G401.6 (cell line): ENCODE results near the gene CREB5.

Experiments
- FAIRE-seq: peaks from 2 replicates; lab custom pipeline; 2012; peaks lifted over from hg19 to GRCh38; lab: Jason Lieb, UNC

The CREB5 gene

DNA sequence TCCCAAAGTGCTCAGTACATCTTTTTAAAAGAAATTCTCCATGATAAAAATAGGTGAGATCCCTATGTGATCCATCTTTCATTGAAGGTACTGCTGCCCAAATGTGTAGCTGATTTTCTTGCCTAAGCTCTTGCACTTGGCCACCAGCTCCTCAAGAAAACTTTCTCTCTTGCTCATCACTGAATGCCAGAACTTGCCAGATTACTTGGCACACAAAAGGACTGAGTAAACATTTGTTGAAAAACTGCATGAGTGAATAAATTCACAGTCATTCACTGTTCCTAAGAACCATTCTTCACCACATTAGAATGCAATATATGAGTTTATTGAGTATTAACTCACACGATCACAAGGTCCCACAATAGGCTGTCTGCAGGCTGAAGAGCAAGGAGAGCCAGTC, 445.9 kb downstream of the CREB5 start:
- no peak for FAIRE-seq

DNA sequence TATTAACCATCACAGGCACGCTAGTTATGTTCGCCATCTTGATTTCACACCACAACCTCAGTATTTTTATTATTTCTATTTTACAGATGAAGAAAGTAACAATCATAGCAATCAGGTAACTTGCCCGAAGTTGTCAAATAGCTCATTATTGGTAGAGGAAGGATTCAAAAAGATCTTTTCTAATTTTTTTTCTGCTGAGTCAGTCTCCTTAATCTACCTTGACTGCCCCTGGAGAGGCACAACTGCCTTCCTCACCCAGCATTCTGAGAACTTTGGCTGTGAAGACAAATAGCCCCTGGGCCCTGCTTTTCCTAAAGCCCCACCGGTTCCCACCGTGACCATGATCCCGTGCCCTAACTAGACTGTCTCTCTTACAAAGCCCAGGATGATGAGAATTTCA, 446.6 kb downstream of the CREB5 start:
- FAIRE-seq: no peak

DNA sequence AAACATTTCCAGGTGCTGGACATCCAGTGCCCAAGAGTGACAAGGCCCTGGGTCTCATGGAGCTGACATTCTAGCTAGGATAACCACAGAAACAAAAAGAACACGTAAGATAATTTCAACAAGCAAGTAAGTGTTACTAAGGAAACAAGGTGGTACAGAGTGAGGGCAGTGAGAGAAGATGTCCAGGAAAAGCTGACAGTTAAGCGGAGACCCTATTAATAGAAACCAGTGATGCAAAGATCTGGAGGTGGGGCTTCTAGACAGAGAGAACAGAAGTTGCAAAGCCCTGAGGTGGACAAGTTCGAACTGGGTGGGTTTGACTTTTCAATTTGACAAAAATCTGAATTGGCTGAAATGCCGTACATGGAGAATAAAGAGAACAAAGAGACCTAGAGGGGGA, 449.5 kb downstream of the CREB5 start:
- FAIRE-seq: no peak

DNA sequence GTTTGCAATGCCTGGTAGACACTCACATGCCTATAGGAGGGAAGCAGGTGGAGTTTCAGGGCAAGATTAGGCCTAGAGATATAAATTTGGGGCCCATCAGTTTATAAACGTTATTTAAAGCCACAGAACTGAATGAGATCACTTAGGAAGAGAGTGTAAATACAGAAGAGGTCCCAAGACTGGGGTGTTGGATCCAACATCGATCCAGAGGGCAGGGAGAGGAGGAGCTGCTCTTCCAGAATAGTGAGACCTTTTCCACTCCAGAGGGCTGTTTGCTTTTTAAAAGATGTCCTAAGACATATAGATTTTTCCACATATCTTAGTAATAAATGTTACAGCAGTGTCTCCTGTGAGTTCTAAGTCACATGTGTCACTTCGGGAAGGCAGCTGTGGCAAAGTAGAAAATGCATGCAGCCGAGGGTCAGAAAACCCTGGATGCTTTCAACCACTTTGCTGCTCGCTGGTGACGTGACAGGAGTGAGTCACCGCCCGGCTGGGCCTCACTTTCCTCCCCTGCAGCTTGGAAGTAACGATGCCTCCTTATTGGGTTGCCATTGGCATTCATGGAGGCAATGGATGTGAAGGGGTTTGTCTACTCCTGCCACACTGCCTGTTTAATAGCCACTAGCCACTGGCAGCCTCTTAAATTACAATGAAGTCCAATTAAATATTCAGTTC, 450.4 kb downstream of the CREB5 start:
- no peak for FAIRE-seq

DNA sequence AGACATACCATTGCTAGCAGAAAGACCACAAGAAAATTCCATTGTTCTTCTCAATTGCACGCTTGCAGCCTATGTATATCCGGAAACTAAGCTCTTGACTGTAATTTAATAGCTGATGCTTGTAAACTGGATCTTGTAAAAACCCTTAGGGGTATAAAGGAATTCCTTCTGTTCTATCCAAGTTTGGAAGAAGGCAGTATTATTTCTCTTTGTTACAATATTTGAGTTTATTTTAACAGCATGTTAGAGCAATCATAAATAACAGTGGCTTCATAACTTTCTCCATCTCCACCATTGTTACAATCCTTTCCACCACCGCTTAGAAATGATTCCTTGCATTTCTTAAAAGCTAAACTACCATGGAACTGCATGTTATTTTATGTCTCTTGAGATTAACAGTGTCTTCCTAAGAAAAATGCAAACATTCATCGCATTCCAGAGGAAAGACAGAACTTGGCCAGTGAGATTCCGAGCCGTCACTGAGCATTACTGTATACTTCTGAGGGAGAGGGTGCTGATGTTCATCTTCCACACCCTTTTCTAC, 453.4 kb downstream of the CREB5 start:
- no peak for FAIRE-seq

DNA sequence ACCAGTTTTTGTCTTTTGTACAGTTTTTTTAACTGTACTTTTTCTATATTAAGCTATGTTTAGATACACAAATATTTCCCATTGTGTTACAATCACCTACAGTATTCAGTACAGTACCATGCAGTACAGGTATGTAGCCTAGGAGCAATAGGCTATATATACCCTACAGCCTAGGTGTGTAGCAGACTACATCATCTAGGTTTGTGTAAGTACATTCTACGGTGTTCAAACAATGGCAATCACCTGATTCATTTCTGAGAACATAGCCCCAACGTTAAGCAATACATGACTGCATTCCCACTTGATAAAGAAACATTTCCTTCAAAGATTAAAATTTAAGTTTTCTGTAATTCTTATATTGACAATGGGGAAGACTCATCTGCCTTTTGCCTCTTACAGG, 456.4 kb downstream of the CREB5 start:
- no peak for FAIRE-seq

DNA sequence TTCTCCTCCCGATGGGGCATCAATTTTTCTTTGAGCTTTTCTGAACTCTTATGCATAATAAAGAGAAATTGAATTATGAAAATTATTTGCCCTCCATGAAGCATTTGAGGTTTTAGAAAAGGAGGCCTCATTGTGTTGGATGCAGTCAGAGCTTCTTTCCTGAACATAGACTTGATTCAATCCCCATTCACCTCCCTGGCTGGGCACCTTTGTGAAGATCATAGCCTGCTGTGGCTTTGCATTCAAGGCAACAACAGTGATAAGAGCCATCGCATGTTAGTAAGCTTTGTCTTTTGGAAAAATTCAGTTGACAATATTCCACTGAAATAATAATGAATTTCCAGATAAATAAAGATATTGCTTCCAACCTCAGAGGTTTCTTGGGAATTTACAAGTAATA, 458.8 kb downstream of the CREB5 start:
- no peak for FAIRE-seq

DNA sequence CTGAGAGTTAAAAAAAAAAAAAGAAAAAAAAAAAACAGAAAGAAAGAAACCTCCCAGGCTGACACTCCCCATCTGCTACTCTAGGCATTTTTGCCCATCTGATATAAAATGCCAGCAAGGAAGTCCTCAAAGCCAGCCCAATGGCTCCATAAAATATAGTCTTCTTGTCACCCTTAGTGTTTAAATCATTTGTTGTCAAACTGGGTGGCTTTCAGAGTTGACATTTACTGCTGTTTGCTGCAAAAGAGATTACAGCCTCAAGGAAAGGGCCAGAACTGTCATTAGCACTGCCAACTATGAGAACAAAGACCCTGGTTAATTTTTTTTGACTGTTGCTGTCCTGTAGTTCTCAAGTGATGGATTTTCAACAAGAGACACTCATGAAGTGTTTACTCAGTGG, 459.3 kb downstream of the CREB5 start:
- no peak for FAIRE-seq

DNA sequence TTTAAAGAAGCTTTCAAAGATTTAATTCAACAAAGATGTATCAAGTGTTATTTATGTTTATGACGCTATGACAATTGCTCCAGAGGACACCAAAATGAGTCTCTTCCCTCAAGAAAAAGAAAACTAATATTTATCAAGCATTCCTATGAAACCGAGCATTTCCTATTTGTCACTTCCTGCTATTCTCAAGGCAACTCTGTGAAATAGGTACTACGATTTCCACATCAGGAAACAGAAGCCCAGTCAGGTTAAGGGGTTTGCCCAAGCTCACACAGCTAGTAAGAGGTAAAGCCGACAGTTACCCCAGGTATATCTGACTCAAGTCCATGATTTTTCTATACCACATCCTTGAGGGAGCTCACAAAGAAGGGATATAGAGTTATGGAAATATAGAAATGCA, 459.9 kb downstream of the CREB5 start:
- FAIRE-seq: no peak

DNA sequence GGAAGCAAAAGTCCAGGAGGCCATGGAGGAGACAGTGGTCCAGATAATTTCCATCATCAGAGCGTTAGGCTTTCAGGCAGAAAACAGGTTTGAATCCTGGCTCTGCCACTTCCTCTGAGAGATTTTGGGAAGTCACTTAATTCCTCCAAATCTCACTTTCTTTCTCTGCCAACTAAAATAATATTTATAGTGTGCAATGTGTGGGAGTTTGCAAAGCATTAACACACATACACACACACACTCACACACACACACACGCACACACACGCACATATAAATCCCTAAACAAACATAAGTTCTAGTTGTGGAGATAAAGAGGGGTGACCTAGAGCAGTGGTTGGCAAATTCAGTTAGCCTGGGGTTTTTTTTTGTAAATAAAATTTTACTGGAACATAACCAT, 461.0 kb downstream of the CREB5 start:
- no peak for FAIRE-seq

DNA sequence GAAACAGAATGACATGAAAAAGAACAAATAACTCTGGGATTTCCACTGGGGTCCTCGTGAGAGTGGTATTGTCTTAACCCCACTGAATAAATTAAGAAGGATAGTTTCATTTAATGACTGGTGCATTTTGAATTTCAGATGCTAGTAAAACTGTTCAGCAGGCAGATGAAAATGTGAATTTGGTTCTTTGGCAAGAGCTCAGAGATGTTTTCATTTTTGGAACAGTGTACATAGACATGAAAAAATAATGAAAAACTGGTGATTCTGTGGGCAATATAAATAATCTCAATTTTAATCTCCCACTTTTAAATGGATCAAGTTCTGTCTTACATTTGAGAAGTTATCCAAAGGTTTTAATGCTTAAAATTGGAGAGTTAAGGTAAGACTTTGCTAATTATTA, 461.7 kb downstream of the CREB5 start:
- FAIRE-seq: no peak
